GM19043 (cell line): ENCODE data around the gene MLX.
A peak's percentile ranks its signal among the peaks of the same experiment; 100 is the strongest.
"Not testable (repeated sequence)": the region's sequence is repeated elsewhere in the genome, so short reads cannot be mapped to it uniquely, and the experiment has no call there.

Experiments used
- ATAC-seq: cut with Tn5 transposase; IDR thresholded peaks from one replicate; pipeline ENCODE4 v1.9.1; 2021; ENCODE audit warnings: low read depth; ENCODE audit not compliant: unreplicated experiment

The MLX gene

DNA sequence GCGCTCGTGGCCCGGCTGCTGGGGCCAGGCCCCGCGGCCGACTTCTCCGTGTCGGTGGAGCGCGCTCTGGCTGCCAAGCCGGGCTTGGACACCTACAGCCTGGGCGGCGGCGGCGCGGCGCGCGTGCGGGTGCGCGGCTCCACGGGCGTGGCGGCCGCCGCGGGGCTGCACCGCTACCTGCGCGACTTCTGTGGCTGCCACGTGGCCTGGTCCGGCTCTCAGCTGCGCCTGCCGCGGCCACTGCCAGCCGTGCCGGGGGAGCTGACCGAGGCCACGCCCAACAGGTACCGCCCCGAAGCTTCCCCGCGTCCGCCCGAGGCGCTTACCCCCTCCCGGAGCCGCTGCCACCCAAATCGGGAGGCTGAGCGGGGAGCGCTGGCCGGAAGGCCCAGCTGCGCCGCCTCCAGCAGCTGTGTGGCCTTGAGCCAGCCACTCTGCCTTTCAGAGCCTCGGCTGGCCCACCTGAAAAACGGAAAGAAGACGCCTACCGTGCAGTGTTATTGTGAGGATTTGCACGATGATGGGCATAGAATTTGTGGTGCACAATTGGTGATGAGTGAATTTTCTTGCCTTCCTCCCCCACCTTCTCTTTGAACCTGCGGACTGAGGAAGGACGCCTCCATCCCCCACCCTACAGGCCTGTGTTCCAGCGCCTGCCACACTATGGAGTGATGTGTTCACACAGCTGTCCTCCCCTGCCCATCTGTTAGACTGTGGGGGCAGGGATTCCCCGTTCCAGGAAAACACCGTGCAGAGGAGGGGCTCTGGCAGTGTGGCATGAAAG is 30.3 kb upstream of the MLX start:
- ATAC-seq, result peak; percentile 49

DNA sequence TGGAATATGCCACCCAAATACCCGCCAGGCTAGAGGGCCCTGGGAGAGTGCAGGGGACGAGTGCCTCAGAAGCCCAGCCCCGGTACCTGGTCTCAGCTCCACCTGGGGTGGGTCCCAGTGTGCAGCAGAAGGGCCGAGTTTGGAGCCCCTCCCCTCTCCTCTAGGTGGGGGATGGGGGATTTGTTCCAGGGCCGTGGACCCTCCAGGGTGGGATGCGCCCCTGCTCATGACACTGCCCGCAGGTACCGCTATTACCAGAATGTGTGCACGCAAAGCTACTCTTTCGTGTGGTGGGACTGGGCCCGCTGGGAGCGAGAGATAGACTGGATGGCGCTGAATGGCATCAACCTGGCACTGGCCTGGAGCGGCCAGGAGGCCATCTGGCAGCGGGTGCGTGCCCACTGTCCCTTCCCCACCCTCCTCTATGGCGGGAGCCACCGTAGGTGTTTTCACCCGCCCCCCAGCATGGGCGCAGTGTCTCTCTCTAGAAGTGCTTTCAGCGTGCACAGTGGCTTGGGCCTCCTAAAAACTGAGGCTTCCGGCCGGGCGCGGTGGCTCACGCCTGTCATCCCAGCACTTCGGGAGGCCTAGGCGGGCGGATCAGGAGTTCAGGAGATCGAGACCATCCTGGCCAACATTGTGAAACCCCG is 29.6 kb upstream of the MLX start:
- no peak for ATAC-seq

- no peak for ATAC-seq
Measured at GRCh38 chr17:42537826-42538451, 29.0 kb upstream of the MLX start.

GRCh38 chr17:42538482-42538881 is 28.4 kb upstream of the MLX start:
- no peak for ATAC-seq

GRCh38 chr17:42540558-42540957 is 26.3 kb upstream of the MLX start:
- ATAC-seq, result not testable (repeated sequence)

GRCh38 chr17:42541041-42541833 is 25.7 kb upstream of the MLX start:
- ATAC-seq, result no peak

GRCh38 chr17:42543190-42544079 is 23.5 kb upstream of the MLX start:
- ATAC-seq, result no peak

- no peak for ATAC-seq
Measured at GRCh38 chr17:42544874-42545283, 22.0 kb upstream of the MLX start.

DNA sequence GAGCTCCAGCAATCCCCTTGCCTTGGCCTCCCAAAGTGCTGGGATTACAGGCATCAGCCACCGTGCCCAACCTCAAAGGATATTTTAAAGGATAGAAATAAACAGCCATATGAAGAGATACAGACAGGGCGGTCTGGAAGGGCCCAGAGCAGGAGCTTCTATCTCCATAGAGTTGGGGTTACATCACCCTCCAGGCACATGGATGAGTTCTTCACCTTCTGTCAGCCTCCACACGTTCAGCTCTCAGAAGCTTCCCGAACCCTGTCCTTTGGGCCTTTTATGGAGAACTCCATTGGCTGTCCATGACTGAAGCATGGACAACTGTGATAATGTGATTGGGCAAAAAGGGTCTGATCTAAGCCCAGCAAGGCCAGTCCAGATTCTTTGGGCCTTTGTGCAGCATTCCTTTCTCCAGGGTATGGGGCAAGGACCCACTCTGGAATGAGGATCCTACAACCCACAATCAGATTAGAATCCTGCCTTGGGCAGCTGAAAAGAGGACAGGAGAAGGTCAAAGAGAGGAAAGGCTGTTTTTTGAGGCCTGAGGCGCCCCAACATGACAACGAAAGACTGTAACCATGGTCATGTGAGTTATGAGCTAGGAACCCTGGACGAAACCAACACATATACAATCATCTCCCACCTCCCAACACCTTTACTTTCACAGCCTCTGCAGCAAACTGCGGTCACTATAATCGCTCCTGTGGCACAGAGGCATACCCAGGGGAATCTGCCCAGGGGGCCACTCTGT is 21.0 kb upstream of the MLX start:
- ATAC-seq, result not testable (repeated sequence)

- ATAC-seq, result no peak
Measured at GRCh38 chr17:42547001-42547461, 19.9 kb upstream of the MLX start.

DNA sequence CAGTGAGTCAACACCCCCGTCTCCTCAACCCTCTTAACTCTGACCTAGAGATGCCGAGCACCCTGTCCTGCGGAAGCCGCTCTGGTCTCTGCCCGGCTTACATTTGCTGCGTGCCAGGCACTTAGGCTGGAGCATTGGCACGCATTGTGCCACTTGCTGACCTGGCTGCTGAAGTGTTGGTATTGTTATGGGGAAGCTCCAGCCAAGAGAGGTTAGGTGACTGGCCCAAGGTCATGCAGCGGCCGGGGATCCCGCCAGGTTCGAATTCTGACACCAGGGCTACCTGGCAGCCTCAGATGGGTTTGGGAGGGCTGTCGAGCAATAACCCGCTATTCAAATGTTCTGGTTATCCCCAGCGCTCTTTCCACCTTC is 19.2 kb upstream of the MLX start:
- no peak for ATAC-seq

- ATAC-seq, result no peak
Measured at GRCh38 chr17:42548070-42548837, 18.6 kb upstream of the MLX start.

GRCh38 chr17:42548993-42549755 is 17.7 kb upstream of the MLX start:
- no peak for ATAC-seq

GRCh38 chr17:42552736-42553135 is 14.2 kb upstream of the MLX start, which contains the start of gene HSD17B1:
HSD17B1 (plus strand) TSS chr17:42552923; CDS start chr17:42552934, 11 bp downstream.
- not testable (repeated sequence) for ATAC-seq

DNA sequence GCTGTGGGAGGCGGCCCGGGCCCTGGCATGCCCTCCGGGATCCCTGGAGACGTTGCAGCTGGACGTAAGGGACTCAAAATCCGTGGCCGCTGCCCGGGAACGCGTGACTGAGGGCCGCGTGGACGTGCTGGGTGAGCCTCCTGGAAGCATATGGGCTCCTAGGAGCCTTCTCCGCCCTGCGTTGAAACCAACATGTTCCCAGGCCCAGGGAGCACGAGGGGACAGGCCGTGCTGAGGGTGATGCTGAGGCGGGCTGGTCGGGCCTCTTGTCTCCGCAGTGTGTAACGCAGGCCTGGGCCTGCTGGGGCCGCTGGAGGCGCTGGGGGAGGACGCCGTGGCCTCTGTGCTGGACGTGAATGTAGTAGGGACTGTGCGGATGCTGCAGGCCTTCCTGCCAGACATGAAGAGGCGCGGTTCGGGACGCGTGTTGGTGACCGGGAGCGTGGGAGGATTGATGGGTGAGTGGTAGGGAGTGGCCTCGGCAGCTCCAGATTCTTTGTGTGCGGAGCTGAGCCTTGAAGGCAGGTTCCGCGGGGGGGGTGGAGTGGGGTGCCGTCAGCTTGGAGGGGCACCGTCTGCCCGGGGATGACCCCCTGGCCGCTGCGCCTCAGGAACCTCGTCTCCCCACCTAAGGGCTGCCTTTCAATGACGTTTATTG is 13.6 kb upstream of the MLX start:
- no peak for ATAC-seq

GRCh38 chr17:42553866-42554249 is 13.0 kb upstream of the MLX start:
- ATAC-seq, result no peak
